BLaER1 treated with 17β-estradiol and CSF1 and Interleukin-3, amounts not matched to agents 10 nM and 100 nM (cell line): ENCODE results near the gene CCT8.
"Not testable (repeated sequence)": the region's sequence is repeated elsewhere in the genome, so short reads cannot be mapped to it uniquely, and the experiment has no call there.

ENCODE experiments used
- H3K27ac ChIP-seq, 11 experiments: shearing (Covaris generic); formaldehyde crosslinking; 2 replicates each; pipeline ENCODE4 v1.8.1; 2022
- H3K27me3 ChIP-seq, 11 experiments: shearing (Covaris generic); formaldehyde crosslinking; 2 replicates each; pipeline ENCODE4 v1.8.1; 2022
- H3K36me3 ChIP-seq, 11 experiments: shearing (Covaris generic); formaldehyde crosslinking; 2 replicates each; pipeline ENCODE4 v1.8.1; 2022
- H3K4me1 ChIP-seq, 10 experiments: shearing (Covaris generic); formaldehyde crosslinking; 2 replicates each; pipeline ENCODE4 v1.8.1; 2022
- H3K4me2 ChIP-seq, 11 experiments: shearing (Covaris generic); formaldehyde crosslinking; 2 replicates each; pipeline ENCODE4 v1.8.1; 2022
- H3K4me3 ChIP-seq, 10 experiments: shearing (Covaris generic); formaldehyde crosslinking; 2 replicates each; pipeline ENCODE4 v1.8.1; 2022
- H3K9ac ChIP-seq, 11 experiments: shearing (Covaris generic); formaldehyde crosslinking; 2 replicates each; pipeline ENCODE4 v1.8.1; 2022
- H3K9me3 ChIP-seq, 11 experiments: shearing (Covaris generic); formaldehyde crosslinking; replicated peaks in 1 of 11; 2 replicates each; pipeline ENCODE4 v1.8.1; 2022
- H4K20me1 ChIP-seq, 11 experiments: shearing (Covaris generic); formaldehyde crosslinking; 2 replicates each; pipeline ENCODE4 v1.8.1; 2022
- Cebpa-rat ChIP-seq, 11 experiments: shearing (Covaris generic); IDR thresholded peaks; 2 replicates each; pipeline ENCODE4 v1.8.1; 2022

Gene CCT8

GRCh38 chr21:29018540-29018939 lies 54.9 kb downstream of the CCT8 start:
- peaks cover 17 to 30% (median 23%) of the 10 kb centered on the region in 10 experiments for H3K4me1 ChIP-seq
- peak overlapping the region; percentile 47 to 91 (median 86); a peak in 21 of 22 replicates for H3K27ac ChIP-seq
- no peaks in the 10 kb centered on the region for H3K9me3 ChIP-seq
- TF ChIP-seq Cebpa-rat (IDR thresholded peaks at IDR 0.05) = no peak
- H3K4me2 ChIP-seq = peak overlapping the region; percentile 84 to 96 (median 94)
- no peaks in the 10 kb centered on the region for H3K27me3 ChIP-seq
- no peaks in the 10 kb centered on the region for H4K20me1 ChIP-seq
- no peaks in the 10 kb centered on the region; a peak in 1 of 22 replicates for H3K36me3 ChIP-seq
- peak overlapping the region; percentile 63 to 84 (median 80) for H3K4me3 ChIP-seq
- peak overlapping the region; percentile 72 to 87 (median 85) for H3K9ac ChIP-seq

GRCh38 chr21:29017639-29018237 lies 55.7 kb downstream of the CCT8 start:
- Histone ChIP-seq H3K27ac (peak overlapping the region in 4 of 11 experiments; percentile 0 to 20 (median 12); a peak in 3 of 22 replicates), H3K9me3 (peaks cover 0 to 4% (median 0%) of the 10 kb centered on the region in 11 experiments; a peak in 2 of 22 replicates), H3K36me3 (no peaks in the 10 kb centered on the region; a peak in 1 of 22 replicates), H4K20me1 (no peaks in the 10 kb centered on the region), H3K4me2 (peak overlapping the region; percentile 84 to 96 (median 94)), H3K4me3 (peak overlapping the region in 7 of 10 experiments; percentile 63 to 83 (median 80); a peak in 10 of 20 replicates), H3K27me3 (no peaks in the 10 kb centered on the region), H3K9ac (peak overlapping the region in 2 of 11 experiments; percentile 9 to 15; a peak in 1 of 22 replicates), H3K4me1 (peaks cover 16 to 30% (median 22%) of the 10 kb centered on the region in 10 experiments)
- TF ChIP-seq Cebpa-rat (IDR thresholded peaks at IDR 0.05) = no peak

GRCh38 chr21:29011236-29011635 lies 62.2 kb downstream of the CCT8 start:
- H3K9me3 ChIP-seq = peaks cover 0 to 15% (median 4%) of the 10 kb centered on the region in 11 experiments; a peak in 9 of 22 replicates
- not testable (repeated sequence) for H3K9ac ChIP-seq, H3K27me3 ChIP-seq, H4K20me1 ChIP-seq, H3K4me1 ChIP-seq, H3K4me3 ChIP-seq, H3K27ac ChIP-seq, H3K4me2 ChIP-seq
- peaks cover 0 to 26% (median 7%) of the 10 kb centered on the region in 11 experiments; a peak in 11 of 22 replicates for H3K36me3 ChIP-seq

- Histone ChIP-seq H3K36me3 (peaks cover 0 to 26% (median 7%) of the 10 kb centered on the region in 11 experiments; a peak in 11 of 22 replicates), H3K27me3 (no peaks in the 10 kb centered on the region), H3K9me3 (peaks cover 0 to 15% (median 4%) of the 10 kb centered on the region in 11 experiments; a peak in 9 of 22 replicates), H3K9ac (no peak overlapping the region; a peak in 1 of 22 replicates), H4K20me1 (no peaks in the 10 kb centered on the region), H3K4me2 (no peak overlapping the region), H3K27ac (no peak overlapping the region), H3K4me3 (no peak overlapping the region), H3K4me1 (peaks cover 0 to 7% (median 3%) of the 10 kb centered on the region in 10 experiments; a peak in 16 of 20 replicates)
- no peak for TF ChIP-seq Cebpa-rat (IDR thresholded peaks at IDR 0.05)
Observed at GRCh38 chr21:29008367-29008766, 65.1 kb downstream of the CCT8 start.

GRCh38 chr21:29007810-29008209 lies 65.6 kb downstream of the CCT8 start:
- no peak overlapping the region for H3K4me2 ChIP-seq
- H3K27ac ChIP-seq = no peak overlapping the region
- H3K36me3 ChIP-seq = peaks cover 0 to 26% (median 7%) of the 10 kb centered on the region in 11 experiments; a peak in 11 of 22 replicates
- H3K27me3 ChIP-seq = no peaks in the 10 kb centered on the region
- peaks cover 0 to 13% (median 0%) of the 10 kb centered on the region in 11 experiments; a peak in 9 of 22 replicates for H3K9me3 ChIP-seq
- no peak overlapping the region; a peak in 1 of 22 replicates for H3K9ac ChIP-seq
- TF ChIP-seq Cebpa-rat (IDR thresholded peaks at IDR 0.05) = no peak
- H3K4me3 ChIP-seq = no peak overlapping the region
- peaks cover 0 to 9% (median 6%) of the 10 kb centered on the region in 10 experiments; a peak in 16 of 20 replicates for H3K4me1 ChIP-seq
- no peaks in the 10 kb centered on the region for H4K20me1 ChIP-seq

- Histone ChIP-seq H3K27ac (no peak overlapping the region), H3K9me3 (peaks cover 0 to 13% (median 0%) of the 10 kb centered on the region in 11 experiments; a peak in 8 of 22 replicates), H3K36me3 (peaks cover 0 to 26% (median 7%) of the 10 kb centered on the region in 11 experiments; a peak in 11 of 22 replicates), H3K4me2 (no peak overlapping the region), H3K9ac (no peak overlapping the region), H4K20me1 (no peaks in the 10 kb centered on the region), H3K4me1 (peaks cover 3 to 12% (median 10%) of the 10 kb centered on the region in 10 experiments; a peak in 18 of 20 replicates), H3K4me3 (no peak overlapping the region), H3K27me3 (no peaks in the 10 kb centered on the region)
- no peak for TF ChIP-seq Cebpa-rat (IDR thresholded peaks at IDR 0.05)
Observed at GRCh38 chr21:29007135-29007534, 66.3 kb downstream of the CCT8 start.
